Muscle of leg (tissue), 11 donors: ENCODE data around the gene IGFBP6. TPM values are rescaled to one million over a fixed set of nuclear protein-coding genes. Genes with fewer than 3 reads are reported as not detected.

Experiments used
- DNase-seq: peaks from one replicate; pipeline ENCODE4 v3.0.0; 2013
- H3K27ac ChIP-seq: one replicate; pipeline ENCODE4 v1.5.1; 2013; ENCODE audit warnings: mild to moderate bottlenecking, low read length, control low read depth
- H3K27me3 ChIP-seq: one replicate; pipeline ENCODE4 v1.6.1; 2013; ENCODE audit warnings: low read length; ENCODE audit not compliant: control insufficient read depth, insufficient read depth
- H3K36me3 ChIP-seq: one replicate; pipeline ENCODE4 v1.6.1; 2013; ENCODE audit warnings: low read length; ENCODE audit not compliant: control insufficient read depth, insufficient read depth
- H3K4me1 ChIP-seq: one replicate; pipeline ENCODE4 v1.6.1; 2013; ENCODE audit warnings: low read length; ENCODE audit not compliant: control insufficient read depth, insufficient read depth
- H3K4me3 ChIP-seq: one replicate; pipeline ENCODE4 v1.5.1; 2013; ENCODE audit warnings: low read length, control low read depth
- H3K9me3 ChIP-seq: replicated peaks from 2 replicates; pipeline ENCODE4 v1.6.1; 2013; ENCODE audit warnings: low read depth, low read length; ENCODE audit not compliant: control insufficient read depth
- WGBS: methylation state at CpG from one replicate; pipeline ENCODE4 v1.1.5; 2013; ENCODE audit warnings: missing lambda C conversion rate; ENCODE audit not compliant: insufficient coverage; 5-methylcytosine and 5-hydroxymethylcytosine counted together
- polyA plus RNA-seq, 8 donors: library from polyadenylated mRNA; unstranded; fragments of 120-200 nt; gene quantifications; one replicate each; pipeline versions ENCODE4 v1.2.1 to v1.2.3, GENCODE V29; 2013; ENCODE audit warnings: inconsistent platforms in 1 of 8, low replicate concordance in 1 of 8; ENCODE audit not compliant: insufficient read length in 8 of 8, insufficient read depth in 1 of 8
- total RNA-seq: library from RNA; stranded (reverse); fragments of 120-200 nt; gene quantifications from one replicate; pipeline ENCODE4 v1.2.4, GENCODE V29; 2013

Gene IGFBP6
- total and polyA plus RNA-seq, 9 donors = 50.7 to 181 (median 101) TPM

DNA sequence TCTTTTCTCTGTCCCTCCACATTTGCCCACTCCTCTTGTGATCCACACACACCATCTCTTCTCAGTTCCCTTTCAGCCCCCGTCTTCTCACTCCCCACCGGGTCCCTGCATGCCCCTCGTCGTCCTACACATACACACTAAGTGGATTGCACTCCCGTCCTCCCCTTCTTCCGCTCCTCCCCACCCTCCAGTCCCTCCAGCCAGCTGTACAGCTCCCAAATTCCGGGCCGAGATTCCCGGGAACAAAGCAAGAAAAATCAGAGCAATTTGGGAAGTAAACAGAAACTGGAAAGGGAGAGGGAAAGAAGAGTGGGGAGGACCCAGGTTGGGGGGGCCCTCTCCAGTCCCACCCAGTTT lies 282 bp upstream of the IGFBP6 start:
- peak overlapping the region; percentile 73 for H3K4me3 ChIP-seq
- no peaks in the 10 kb centered on the region for H3K27me3 ChIP-seq
- peak; percentile 91 for DNase-seq
- H3K27ac ChIP-seq = peak overlapping the region; percentile 91
- H3K4me1 ChIP-seq = peaks cover 38% of the 10 kb centered on the region
- peaks cover 11% of the 10 kb centered on the region for H3K36me3 ChIP-seq
- 0% methylated on average over 4 of the region's 9 CpGs for WGBS
- H3K9me3 ChIP-seq = no peaks in the 10 kb centered on the region

DNA sequence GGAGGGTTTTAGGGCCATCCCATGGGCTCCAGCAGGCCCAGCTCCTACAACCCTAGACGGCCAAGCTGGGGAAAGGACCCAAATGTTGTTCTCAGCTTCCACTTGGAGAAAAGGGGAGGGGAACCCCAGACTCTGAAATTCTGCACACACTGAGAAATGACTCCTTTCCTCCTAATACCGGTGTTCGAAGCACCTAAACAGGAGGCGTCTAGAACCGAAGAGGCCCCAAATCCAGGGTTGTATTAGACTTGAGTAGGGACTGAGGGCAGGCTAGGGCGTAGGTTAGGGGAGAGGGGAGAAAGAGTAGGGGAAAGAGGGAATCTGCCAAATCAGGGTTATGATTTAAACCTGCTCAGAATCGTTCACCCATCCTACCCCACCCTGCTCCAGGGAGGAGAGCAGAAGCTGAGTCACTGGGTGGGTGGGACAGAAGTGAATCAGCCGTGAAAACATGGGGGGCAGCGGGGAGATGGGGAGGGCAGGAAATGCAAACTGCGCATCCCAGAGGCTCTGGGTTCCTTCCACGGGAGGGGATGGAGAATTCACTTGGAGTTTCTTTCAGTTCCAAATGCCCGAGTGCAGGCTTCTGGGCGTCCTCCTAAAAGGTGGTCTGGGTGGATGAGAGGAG lies 1.0 kb downstream of the IGFBP6 start:
- H3K36me3 ChIP-seq = peaks cover 13% of the 10 kb centered on the region
- no peaks in the 10 kb centered on the region for H3K9me3 ChIP-seq
- DNase-seq = peak; percentile 80
- peak overlapping the region; percentile 73 for H3K4me3 ChIP-seq
- peaks cover 45% of the 10 kb centered on the region for H3K4me1 ChIP-seq
- H3K27me3 ChIP-seq = no peaks in the 10 kb centered on the region
- WGBS = 29% methylated on average over 5 of the region's 13 CpGs
- peak overlapping the region; percentile 91 for H3K27ac ChIP-seq

DNA sequence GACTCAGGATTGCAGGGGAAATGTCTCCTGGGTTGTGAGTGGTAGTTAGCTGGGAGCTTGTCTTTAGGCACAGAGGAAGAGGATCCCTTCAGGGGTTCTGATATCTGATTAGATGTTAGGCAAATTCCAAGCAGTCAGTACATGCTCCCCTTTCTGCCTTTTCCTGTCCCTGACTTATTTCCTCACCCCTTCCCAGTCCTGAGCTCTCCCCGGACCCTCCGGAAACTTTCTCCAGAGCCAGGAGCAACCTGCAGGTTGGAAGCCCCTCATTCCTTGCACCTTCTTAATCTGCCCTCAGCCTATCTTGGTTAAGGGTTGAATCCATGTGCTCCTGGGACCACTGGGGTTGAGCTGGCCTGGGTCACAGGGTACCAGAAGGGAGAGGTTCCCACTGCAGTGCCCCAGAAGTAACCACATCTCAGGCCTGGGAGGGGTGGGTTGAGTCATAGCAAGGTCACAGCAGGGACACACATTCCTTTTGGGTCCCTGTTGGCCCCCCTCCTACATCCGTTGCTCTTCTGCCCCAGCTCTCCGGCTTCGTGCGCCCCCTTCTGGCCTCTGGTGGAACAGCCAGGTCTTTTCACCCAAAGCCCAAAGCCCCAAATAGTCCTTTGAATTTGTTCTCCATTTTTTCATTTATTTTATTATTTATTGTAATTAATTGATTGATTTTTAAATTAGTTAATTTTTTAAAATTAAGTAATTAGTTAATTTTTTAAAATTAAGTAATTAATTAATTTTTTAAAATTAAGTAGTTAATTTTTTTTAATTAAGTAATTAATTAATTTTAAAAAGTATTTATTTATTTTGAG lies 1.8 kb downstream of the IGFBP6 start:
- Histone ChIP-seq H3K4me1 (peaks cover 46% of the 10 kb centered on the region), H3K9me3 (no peaks in the 10 kb centered on the region), H3K4me3 (peak overlapping the region; percentile 73), H3K27ac (peak overlapping the region; percentile 91), H3K36me3 (peaks cover 13% of the 10 kb centered on the region), H3K27me3 (no peaks in the 10 kb centered on the region)
- 8% methylated on average over 2 of the region's 6 CpGs for WGBS
- DNase-seq = peak; percentile 96

DNA sequence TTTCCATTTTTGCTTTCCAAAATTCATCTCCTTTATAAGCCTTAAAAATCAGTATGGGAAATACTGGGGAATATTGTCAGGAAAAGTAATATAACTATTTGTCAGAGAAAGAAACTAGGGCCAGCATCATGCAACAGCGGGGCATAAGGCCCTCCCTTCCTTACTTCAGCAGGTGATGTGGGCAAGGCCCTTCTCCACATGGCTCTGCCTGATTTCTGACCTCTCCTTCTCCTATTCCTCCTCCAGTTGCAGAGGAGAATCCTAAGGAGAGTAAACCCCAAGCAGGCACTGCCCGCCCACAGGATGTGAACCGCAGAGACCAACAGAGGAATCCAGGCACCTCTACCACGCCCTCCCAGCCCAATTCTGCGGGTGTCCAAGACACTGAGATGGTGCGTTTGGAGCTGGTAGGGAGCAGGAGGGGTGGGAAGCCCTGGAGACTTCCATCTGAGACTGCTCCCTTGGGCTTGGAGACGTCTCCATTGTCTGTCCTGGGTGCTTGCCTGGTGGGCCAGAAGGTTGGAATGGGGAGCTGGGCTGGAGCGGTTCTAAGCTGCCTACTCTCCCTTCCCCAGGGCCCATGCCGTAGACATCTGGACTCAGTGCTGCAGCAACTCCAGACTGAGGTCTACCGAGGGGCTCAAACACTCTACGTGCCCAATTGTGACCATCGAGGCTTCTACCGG lies 3.1 kb downstream of the IGFBP6 start:
- H3K9me3 ChIP-seq = no peaks in the 10 kb centered on the region
- H3K36me3 ChIP-seq = peaks cover 13% of the 10 kb centered on the region
- H3K27me3 ChIP-seq = no peaks in the 10 kb centered on the region
- H3K27ac ChIP-seq = no peak overlapping the region
- H3K4me3 ChIP-seq = no peak overlapping the region
- WGBS = 63% methylated on average over 8 of the region's 13 CpGs
- H3K4me1 ChIP-seq = peaks cover 44% of the 10 kb centered on the region
- no peak for DNase-seq

DNA sequence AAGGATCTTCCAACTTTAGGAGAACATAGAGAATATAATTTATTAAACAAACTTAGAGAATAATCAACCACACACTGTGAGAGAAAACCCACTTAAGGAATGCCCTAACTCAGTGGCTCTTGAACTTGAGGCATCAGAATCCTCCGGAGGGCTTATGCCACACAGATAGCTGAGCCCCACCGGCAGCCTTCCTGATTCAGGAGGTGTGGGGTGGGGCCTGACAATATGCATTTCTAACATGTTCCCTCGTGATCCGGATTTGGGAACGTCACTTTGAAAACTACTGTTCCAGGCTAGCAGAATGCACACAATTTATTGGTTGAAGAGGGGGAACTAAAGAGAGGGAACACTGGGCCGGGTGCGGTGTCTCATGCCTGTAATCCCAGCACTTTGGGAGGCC lies 3.8 kb downstream of the IGFBP6 start:
- H3K4me1 ChIP-seq = peaks cover 46% of the 10 kb centered on the region
- WGBS = 67% methylated on average over 4 of the region's 7 CpGs
- no peaks in the 10 kb centered on the region for H3K9me3 ChIP-seq

DNA sequence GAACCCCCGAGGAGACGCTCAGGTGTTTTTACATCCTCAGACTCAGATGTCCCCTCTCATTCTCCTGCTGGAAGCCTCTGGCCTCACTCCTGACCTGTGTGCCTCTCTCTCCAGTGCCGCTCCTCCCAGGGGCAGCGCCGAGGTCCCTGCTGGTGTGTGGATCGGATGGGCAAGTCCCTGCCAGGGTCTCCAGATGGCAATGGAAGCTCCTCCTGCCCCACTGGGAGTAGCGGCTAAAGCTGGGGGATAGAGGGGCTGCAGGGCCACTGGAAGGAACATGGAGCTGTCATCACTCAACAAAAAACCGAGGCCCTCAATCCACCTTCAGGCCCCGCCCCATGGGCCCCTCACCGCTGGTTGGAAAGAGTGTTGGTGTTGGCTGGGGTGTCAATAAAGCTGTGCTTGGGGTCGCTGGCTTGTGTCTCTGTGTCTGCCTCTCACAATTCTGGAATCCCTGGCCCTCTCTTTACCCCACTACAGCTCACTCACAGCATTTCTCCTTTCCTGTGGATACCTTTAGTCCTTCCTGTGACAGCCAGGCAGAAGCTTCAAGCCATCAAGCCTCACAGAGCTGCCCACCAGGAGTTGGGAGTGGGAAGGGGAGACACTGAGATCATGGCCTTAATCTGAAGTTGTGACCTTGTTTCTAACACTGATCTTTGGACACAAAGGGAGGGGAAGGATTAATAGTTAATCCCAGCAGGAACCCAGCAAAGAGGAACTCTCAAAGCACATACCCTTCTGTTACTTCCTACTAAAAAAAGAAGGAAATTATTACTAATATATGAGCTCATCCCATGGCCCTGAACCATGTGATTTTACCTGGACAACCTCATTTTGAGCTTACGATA lies 4.7 kb downstream of the IGFBP6 start:
- DNase-seq = no peak
- no peak overlapping the region for H3K27ac ChIP-seq
- WGBS = no CpG with 5 or more reads among the region's 12 CpGs
- H3K4me1 ChIP-seq = peaks cover 44% of the 10 kb centered on the region
- H3K4me3 ChIP-seq = no peak overlapping the region
- H3K36me3 ChIP-seq = peaks cover 13% of the 10 kb centered on the region
- no peaks in the 10 kb centered on the region for H3K9me3 ChIP-seq
- H3K27me3 ChIP-seq = no peaks in the 10 kb centered on the region

More for the DNA sequence above, 3.8 kb downstream of the IGFBP6 start:
- DNase-seq = no peak
- H3K27ac ChIP-seq = no peak overlapping the region
- peaks cover 13% of the 10 kb centered on the region for H3K36me3 ChIP-seq
- H3K27me3 ChIP-seq = no peaks in the 10 kb centered on the region
- no peak overlapping the region for H3K4me3 ChIP-seq

DNA sequence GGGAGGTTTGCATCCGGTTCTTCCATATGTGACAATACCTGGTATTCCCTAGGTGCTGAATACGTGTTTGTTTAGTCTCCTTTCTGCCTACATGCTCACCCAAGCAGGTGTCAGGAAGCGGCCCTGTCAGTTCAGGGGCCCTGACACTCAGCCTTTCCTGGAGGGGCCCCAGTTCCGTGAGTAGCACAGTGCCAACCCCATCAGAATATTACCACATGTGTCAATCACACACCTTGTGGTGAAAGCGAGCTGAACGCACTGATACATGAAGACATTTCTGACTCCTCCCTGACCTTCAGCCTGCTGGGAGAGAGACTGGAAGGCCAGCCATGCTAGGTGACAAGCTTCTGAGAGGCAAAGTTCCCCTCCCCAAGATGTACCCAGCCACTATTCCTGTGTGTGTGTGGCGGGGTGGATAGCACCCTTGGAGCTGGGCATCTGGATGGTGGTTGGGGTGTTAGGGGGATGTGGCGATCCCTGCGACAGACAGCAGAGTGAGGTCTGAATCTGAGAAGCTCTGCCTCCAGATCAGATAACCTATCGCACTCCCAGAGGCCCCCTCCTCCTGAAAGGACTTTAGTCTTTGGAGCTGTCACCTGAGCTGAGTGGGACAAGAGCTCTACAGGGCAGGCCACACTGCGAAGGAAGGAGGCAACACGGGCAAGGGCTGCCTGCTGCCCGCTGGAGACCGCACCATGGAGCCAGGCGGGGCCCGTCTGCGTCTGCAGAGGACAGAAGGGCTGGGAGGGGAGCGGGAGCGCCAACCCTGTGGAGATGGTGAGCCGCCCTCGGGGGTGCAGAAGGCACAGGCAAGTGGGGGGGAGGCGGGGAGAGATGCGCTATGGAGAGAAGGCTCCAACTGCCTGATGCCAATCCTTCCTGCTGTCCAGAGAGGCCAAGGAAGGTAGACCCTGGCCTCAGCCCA lies 5.7 kb downstream of the IGFBP6 start, which contains the start of gene SOAT2:
Gene SOAT2 (plus strand): TSS at position 604 of the 925 bp plus-strand sequence. CDS start 92 bp downstream, at position 696.
- Histone ChIP-seq H3K4me3 (no peak within 1 kb of the TSS), H3K27me3 (no peaks in the 10 kb centered on the region), H3K4me1 (peaks cover 39% of the 10 kb centered on the region), H3K9me3 (no peaks in the 10 kb centered on the region), H3K27ac (no peak within 1 kb of the TSS), H3K36me3 (peaks cover 13% of the 10 kb centered on the region)
- 68% methylated on average over 17 of the region's 23 CpGs for WGBS
- DNase-seq = no peak

DNA sequence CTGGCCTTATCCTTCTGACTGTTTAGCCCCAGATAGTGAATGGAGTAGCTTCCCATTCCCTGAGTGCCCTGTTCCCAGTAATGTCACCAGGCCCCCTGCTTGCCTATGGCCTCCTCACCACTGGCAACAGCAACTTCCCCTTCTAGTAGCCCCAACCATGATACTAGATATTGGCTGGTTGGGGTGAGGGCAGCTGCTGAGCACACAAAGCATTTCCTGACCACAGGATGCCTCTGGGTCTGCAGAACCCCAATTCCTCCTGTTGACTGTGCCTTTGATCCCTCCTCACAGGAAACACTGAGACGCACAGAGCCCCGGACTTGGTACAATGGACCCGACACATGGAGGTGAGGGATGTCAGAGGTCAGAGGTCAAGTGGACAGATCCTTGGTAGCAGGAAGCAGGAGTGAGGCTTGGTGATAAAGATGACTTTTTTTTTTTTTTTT lies 6.4 kb downstream of the IGFBP6 start:
- WGBS = no CpG with 5 or more reads among the region's 3 CpGs
- Histone ChIP-seq H3K36me3 (peaks cover 13% of the 10 kb centered on the region), H3K27ac (no peak overlapping the region), H3K9me3 (no peaks in the 10 kb centered on the region), H3K27me3 (no peaks in the 10 kb centered on the region), H3K4me1 (peaks cover 32% of the 10 kb centered on the region), H3K4me3 (no peak overlapping the region)
- peak; percentile 52 for DNase-seq

DNA sequence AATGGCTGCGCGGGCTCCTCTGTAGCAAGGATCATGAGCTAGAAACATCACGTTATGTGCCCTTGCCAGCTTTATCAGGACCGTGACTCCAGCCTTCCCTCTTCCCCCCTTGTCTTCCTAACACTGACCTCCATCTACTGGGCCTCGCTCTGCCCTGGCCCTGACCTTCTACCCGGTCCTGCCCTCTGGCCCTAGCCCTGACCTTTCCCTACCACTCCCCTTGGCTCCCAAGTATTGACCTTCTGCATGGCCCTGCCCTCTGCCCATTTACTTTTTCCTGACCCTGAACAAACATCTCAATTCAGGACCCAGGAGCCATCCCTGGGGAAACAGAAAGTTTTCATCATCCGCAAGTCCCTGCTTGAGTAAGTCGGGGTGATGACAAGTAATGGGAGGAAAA lies 7.8 kb downstream of the IGFBP6 start:
- Histone ChIP-seq H3K9me3 (no peaks in the 10 kb centered on the region), H3K4me1 (peaks cover 26% of the 10 kb centered on the region), H3K36me3 (peaks cover 13% of the 10 kb centered on the region), H3K27ac (no peak overlapping the region), H3K4me3 (no peak overlapping the region), H3K27me3 (no peaks in the 10 kb centered on the region)
- WGBS = 86% methylated on average over 6 of the region's 8 CpGs
- no peak for DNase-seq
